Activated CD4-positive, CD25-positive, alpha-beta regulatory T cell treated with anti-CD3 and anti-CD28 coated beads, Interleukin-2, amount 50 U/mL, for 16 hours (primary cell): ENCODE measurements around the gene TP53I11.

Experiments used
- DNase-seq: peaks from one replicate; pipeline ENCODE4 v3.0.0-alpha.2; 2020; ENCODE audit warnings: low read depth, low spot score

The TP53I11 gene

DNA sequence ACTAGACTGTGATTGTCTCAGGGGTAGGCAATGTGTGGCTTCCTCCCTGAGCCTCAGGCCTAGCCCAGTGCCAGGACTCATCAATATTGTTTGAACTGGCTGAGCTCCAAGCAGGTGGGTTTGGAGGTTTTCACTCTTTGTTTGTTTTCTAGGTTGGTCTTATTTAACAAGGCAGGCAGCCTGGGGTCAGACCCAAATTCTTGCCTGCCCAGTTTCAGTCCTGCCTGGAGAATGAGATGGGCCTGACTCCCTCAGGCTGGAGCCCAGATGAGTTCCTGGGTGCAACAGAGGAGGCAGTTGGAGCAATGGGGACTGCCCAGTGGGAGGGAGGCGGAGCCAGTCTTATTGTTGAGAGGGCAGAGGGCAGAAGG is 28.3 kb upstream of the TP53I11 start:
- DNase-seq = no peak

- no peak for DNase-seq
These were observed 27.7 kb upstream of the TP53I11 start for GRCh38 chr11:44978274-44978960.

DNA sequence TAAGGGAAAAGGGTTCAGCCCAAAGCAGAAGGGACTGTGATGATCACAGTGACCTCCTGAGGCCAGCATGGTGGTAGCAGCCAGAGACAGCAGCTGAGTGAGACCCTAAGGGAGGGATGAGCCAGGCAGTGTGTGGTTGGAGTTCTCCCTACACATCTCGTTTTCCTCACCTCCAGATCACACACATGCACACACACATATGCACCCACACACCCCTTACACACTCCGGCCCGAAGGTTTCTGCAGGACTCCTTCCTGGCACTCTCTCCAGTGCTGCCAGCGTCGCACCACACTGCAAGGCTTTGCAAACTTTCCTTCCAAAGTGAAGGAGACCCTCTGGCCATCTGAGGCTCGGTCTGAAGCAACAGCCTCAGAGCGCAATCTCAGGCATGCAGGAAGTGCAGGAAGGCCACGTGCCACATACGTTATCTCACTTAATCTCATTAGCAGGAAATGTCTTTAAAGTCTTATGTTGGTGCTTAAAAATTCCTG is 26.9 kb upstream of the TP53I11 start:
- no peak for DNase-seq

GRCh38 chr11:44976576-44976975 is 25.9 kb upstream of the TP53I11 start:
- no peak for DNase-seq

DNA sequence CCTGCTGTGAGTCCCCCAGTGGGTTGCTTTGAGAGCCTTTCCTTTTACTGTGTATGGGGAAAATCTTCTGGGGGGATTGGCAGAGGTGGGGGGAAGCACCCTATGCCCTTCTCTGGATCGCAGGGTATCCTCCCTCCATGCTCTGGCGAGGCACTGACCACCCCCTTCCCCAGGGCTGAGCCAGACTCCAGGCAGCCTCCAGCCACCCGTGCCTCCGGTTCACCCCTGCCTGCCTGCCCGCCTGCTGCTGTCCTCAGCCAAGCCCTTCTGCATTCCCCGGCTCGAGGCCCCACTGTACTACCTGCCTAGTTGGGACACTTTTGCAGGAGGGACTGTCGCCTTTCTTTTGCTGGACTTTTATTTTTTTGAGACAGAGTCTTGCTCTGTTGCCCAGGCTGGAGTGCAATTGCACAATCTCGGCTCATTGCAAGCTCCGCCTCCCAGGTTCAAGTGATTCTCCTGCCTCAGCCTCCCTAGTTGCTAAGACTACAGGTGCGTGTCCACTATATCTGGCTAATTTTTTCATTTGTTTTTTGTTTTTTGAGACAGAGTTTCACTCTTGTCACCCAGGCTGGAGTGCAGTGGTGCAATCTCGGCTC is 23.8 kb upstream of the TP53I11 start:
- DNase-seq = no peak

- DNase-seq = no peak
These were observed 23.1 kb upstream of the TP53I11 start for GRCh38 chr11:44973632-44974401.

DNA sequence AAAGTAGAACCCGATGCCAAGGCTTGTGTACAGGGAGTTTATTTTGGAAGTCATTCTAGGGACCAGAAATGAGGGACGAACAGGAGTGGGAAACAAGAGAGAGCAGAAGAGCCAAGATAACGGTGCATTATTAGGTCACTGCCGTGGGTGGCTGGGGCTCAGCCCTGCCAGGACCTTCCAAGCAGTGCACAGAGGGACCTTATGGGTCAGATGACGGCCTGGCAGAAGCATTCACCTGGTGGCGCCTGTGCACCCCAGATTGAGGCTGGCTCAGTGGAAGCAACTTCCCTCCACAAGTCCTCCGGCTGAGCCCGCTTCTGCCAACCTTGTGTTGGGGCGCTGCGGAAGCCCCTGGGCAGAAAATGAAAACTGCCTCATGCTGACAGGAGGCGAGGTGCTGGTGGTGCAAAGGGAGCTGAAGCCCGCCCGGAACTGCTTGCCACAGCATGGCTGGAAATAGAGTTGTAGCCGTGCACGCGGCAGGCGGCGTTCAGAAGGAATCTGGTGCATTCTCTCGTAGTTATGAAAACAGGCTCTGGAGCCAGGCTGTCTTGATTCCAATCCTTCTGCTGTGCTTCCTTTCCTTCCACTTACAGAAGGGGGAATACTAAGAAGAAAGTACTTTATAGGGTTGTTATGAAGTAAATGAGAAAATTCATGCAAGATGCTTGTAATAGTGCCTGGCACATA is 22.2 kb upstream of the TP53I11 start:
- no peak for DNase-seq

GRCh38 chr11:44971185-44971584 is 20.5 kb upstream of the TP53I11 start:
- DNase-seq = no peak

- DNase-seq = no peak
These were observed 19.6 kb upstream of the TP53I11 start for GRCh38 chr11:44970293-44970692.

GRCh38 chr11:44969651-44970252 is 19.1 kb upstream of the TP53I11 start:
- DNase-seq = no peak

DNA sequence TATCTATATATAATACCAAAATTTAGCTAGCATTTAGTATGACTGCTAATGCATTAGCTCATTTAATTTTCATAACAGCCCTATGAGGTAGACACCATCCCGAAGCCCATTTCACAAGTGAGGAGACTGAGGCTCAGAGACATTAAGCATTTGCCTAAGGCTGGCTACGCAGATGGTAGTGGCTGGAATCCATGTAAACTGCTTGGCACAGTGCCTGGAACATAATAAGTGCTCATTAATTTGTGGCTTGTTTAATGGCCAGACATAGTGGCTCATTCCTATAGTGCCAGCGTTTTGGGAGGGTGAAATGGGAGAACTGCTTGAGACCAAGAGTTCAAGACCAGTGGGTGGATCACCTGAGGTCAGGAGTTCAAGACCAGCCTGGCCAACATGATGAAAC is 17.8 kb upstream of the TP53I11 start:
- no peak for DNase-seq

DNA sequence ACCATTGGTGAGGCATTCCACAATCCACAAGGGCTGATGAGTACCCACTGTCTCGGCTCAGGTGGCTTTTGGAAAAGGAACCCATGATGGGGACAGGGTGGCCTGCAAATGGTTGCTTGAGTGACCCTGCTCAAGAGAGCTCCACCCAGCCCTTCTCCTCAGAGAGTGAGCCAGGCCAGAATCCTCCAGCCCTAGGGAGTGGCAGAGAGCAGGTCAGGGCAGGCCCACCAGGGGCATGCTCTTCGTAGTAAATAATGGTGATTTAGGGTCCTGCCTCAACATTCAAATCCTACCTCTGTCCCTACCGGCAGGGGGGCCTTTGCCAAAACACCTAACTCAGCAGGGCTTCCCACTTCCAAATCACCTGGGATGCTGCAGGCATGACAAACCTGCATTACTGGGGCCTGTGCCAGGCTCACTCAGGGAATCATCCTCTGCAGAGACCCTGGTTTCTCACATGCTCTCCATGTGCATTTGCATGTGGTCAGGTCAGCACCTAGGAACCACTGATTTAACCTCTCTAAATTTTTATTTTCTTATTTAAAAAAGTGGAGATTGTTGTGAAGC is 17.3 kb upstream of the TP53I11 start:
- DNase-seq = no peak

DNA sequence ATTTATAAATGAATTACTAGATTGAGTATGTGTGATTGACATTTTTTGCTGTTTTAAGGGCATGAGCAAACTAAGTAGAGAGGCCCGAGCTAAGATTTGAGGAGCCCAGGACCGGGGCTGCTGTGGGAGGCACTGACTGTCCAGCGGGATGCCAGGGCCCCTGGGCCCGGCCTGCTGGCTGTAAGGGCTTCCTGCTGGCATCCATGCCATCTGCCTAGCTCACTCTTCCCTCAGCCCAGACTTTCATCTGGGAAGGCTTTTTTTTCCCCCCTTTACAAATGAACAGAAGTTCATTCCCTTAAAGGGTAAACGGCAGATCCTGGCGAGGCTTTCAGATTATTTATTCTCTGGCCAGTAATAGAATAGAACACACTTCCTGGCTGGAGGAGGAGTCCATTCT is 16.0 kb upstream of the TP53I11 start:
- DNase-seq = no peak

GRCh38 chr11:44964526-44965209 is 14.0 kb upstream of the TP53I11 start:
- DNase-seq = no peak

GRCh38 chr11:44963948-44964347 is 13.3 kb upstream of the TP53I11 start:
- no peak for DNase-seq

- no peak for DNase-seq
These were observed 12.5 kb upstream of the TP53I11 start for GRCh38 chr11:44963136-44963535.

DNA sequence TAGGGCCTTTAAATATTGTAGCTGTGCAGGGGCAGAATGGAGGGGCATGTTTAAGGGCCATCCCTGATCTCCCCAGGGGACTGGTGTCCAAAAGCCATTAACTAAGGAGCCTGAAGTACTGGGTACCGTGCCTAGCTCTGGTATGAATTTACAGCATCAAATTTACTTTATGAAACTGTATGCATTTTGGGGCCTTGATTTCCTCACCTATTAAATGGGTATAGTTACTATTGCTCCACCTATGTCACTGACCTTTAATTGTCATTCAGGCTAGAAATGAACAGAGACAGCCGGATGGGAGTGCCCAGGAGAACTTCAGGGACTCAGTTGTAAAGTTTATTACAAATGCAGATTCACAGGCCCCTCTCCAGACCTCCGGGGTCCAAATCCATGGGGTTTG is 11.8 kb upstream of the TP53I11 start:
- no peak for DNase-seq

- DNase-seq = no peak
These were observed 9.6 kb upstream of the TP53I11 start for GRCh38 chr11:44960200-44960845.

DNA sequence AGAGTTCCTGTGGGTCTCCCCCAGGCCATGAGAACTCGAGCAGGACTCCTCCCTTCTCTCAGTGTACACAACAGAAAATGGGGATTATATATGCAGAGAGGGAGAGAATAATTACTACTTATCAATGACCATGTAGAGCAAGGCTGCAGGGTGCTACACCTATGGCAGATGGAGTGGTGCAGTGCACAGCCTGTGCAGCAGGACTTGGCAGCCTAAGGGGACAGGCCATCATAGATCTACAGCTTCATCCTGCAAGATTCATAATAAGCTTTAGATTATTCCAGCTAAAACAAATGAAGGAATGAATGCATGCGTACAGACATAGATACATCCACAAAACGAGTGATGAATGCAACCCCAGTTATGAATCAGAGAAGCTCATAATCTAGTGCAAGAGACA is 8.4 kb upstream of the TP53I11 start:
- DNase-seq = no peak

GRCh38 chr11:44957776-44958564 is 7.3 kb upstream of the TP53I11 start:
- no peak for DNase-seq
